Endodermal cell (in vitro differentiated cells): ENCODE data around the gene TNFRSF1B. TPM values are rescaled to one million over a fixed set of nuclear protein-coding genes. Genes with fewer than 3 reads are reported as not detected.
A peak's percentile ranks its signal among the peaks of the same experiment; 100 is the strongest.

Experiments
- DNase-seq: peaks from one replicate; pipeline ENCODE4 v3.0.0-alpha.2; 2017
- H3K27ac ChIP-seq: 2 replicates; pipeline ENCODE4 v1.5.1; 2013; ENCODE audit warnings: mild to moderate bottlenecking, low read depth, low read length, moderate library complexity
- H3K27me3 ChIP-seq: 2 replicates; pipeline ENCODE4 v1.6.1; 2013; ENCODE audit warnings: mild to moderate bottlenecking, low read length, moderate library complexity; ENCODE audit not compliant: insufficient read depth, control insufficient read depth, poor library complexity, severe bottlenecking
- H3K36me3 ChIP-seq: 2 replicates; pipeline ENCODE4 v1.7.0; 2013; ENCODE audit warnings: mild to moderate bottlenecking, low read length, moderate library complexity; ENCODE audit not compliant: control insufficient read depth, insufficient read depth
- H3K4me1 ChIP-seq: one replicate; pipeline ENCODE4 v1.7.0; 2013; ENCODE audit warnings: low read length; ENCODE audit not compliant: control insufficient read depth, insufficient read depth
- H3K4me3 ChIP-seq: 2 replicates; pipeline ENCODE4 v1.5.1; 2013; ENCODE audit warnings: mild to moderate bottlenecking, low read length, moderate library complexity
- H3K9ac ChIP-seq: 2 replicates; pipeline ENCODE4 v1.6.1; 2013; ENCODE audit warnings: mild to moderate bottlenecking, low read length, moderate library complexity; ENCODE audit not compliant: poor library complexity, severe bottlenecking; ENCODE audit errors: extremely low read depth
- H3K9me3 ChIP-seq: 2 replicates; pipeline ENCODE4 v1.6.1; 2013; ENCODE audit warnings: mild to moderate bottlenecking, low read length, moderate library complexity; ENCODE audit not compliant: control insufficient read depth
- H3K27ac Mint-ChIP-seq: 2 replicates; pipeline ENCODE4 v1.8.0; 2020; ENCODE audit warnings: mixed read lengths
- H3K27me3 Mint-ChIP-seq: 2 replicates; pipeline ENCODE4 v1.8.0; 2021; ENCODE audit warnings: mild to moderate bottlenecking, mixed read lengths; ENCODE audit not compliant: insufficient read depth
- H3K36me3 Mint-ChIP-seq: 2 replicates; pipeline ENCODE4 v1.8.0; 2020; ENCODE audit warnings: low read depth, mixed read lengths
- H3K4me1 Mint-ChIP-seq: 2 replicates; pipeline ENCODE4 v1.8.0; 2020; ENCODE audit warnings: mixed read lengths
- H3K4me3 Mint-ChIP-seq: 2 replicates; pipeline ENCODE4 v1.8.0; 2020; ENCODE audit warnings: mild to moderate bottlenecking, moderate library complexity, mixed read lengths
- H3K9me3 Mint-ChIP-seq: 2 replicates; pipeline ENCODE4 v1.8.0; 2020; ENCODE audit warnings: mild to moderate bottlenecking, mixed read lengths
- CTCF ChIP-seq: fragments of 200-600 bp; sonication (generic); conservative IDR thresholded peaks from 2 replicates; pipeline ENCODE4 v1.5.0; 2021; ENCODE audit warnings: antibody characterized with exemption, mild to moderate bottlenecking
- WGBS, 2 experiments: methylation state at CpG; one replicate each; pipeline versions ENCODE4 v1.1.5 to v1.1.7; 2013; ENCODE audit warnings: missing lambda C conversion rate in 2 of 2, mixed read lengths in 1 of 2; ENCODE audit not compliant: insufficient coverage in 1 of 2, insufficient read length in 1 of 2; 5-methylcytosine and 5-hydroxymethylcytosine counted together
- total RNA-seq, 2 donors: library from RNA; stranded (reverse); fragmentation: NEBNext Ultra II Directional in 1 of 2; extraction: Animal tissue kit (Norgen Biotek cat#: 25700) in 1 of 2; gene quantifications; 2 replicates in 1 of 2; 3 replicates in 1 of 2; pipeline ENCODE4 v1.2.1, GENCODE V29; 2021

Gene TNFRSF1B
- total RNA-seq, 2 donors from 2014 or later = 0.24 to 0.40 TPM

- Histone ChIP-seq H3K27ac (no peak overlapping the region), H3K9ac (no peak overlapping the region), H3K27me3 (no peaks in the 10 kb centered on the region), H3K4me1 (peaks cover 4% of the 10 kb centered on the region), H3K9me3 (no peaks in the 10 kb centered on the region), H3K36me3 (no peaks in the 10 kb centered on the region), H3K4me3 (no peak overlapping the region)
- Mint-ChIP-seq H3K4me1 (peaks cover 10% of the 10 kb centered on the region), H3K27me3 (no peaks in the 10 kb centered on the region), H3K4me3 (no peak overlapping the region), H3K36me3 (no peaks in the 10 kb centered on the region), H3K9me3 (no peaks in the 10 kb centered on the region), H3K27ac (no peak overlapping the region)
- 61 to 65% methylated on average over 16 to 19 of the region's 19 CpGs for WGBS, 2 experiments
- peak; percentile 97 for TF ChIP-seq CTCF
- peak; percentile 92 for DNase-seq
Measured at GRCh38 chr1:12124693-12125421, 41.9 kb upstream of the TNFRSF1B start.

GRCh38 chr1:12125422-12126355 lies 41.1 kb upstream of the TNFRSF1B start:
- no peak overlapping the region for H3K27ac ChIP-seq
- H3K9me3 ChIP-seq = no peaks in the 10 kb centered on the region
- H3K27me3 ChIP-seq = no peaks in the 10 kb centered on the region
- Mint-ChIP-seq H3K9me3 (no peaks in the 10 kb centered on the region), H3K27ac (no peak overlapping the region), H3K4me3 (no peak overlapping the region), H3K36me3 (no peaks in the 10 kb centered on the region), H3K4me1 (peaks cover 10% of the 10 kb centered on the region), H3K27me3 (no peaks in the 10 kb centered on the region)
- TF ChIP-seq CTCF = no peak
- peak; percentile 49 for DNase-seq
- H3K36me3 ChIP-seq = no peaks in the 10 kb centered on the region
- H3K4me1 ChIP-seq = peaks cover 4% of the 10 kb centered on the region
- no peak overlapping the region for H3K9ac ChIP-seq
- WGBS, 2 experiments = 92 to 95% methylated on average over 14 to 24 of the region's 24 CpGs
- no peak overlapping the region for H3K4me3 ChIP-seq

GRCh38 chr1:12126781-12127180 lies 40.0 kb upstream of the TNFRSF1B start:
- Mint-ChIP-seq H3K4me1 (peaks cover 10% of the 10 kb centered on the region), H3K9me3 (no peaks in the 10 kb centered on the region), H3K27ac (no peak overlapping the region), H3K36me3 (no peaks in the 10 kb centered on the region), H3K4me3 (no peak overlapping the region), H3K27me3 (no peaks in the 10 kb centered on the region)
- no peak overlapping the region for H3K9ac ChIP-seq
- H3K4me1 ChIP-seq = peaks cover 4% of the 10 kb centered on the region
- DNase-seq = no peak
- no peaks in the 10 kb centered on the region for H3K36me3 ChIP-seq
- no peak for TF ChIP-seq CTCF
- no peaks in the 10 kb centered on the region for H3K27me3 ChIP-seq
- no peaks in the 10 kb centered on the region for H3K9me3 ChIP-seq
- H3K4me3 ChIP-seq = no peak overlapping the region
- WGBS, 2 experiments = 83 to 89% methylated on average over 9 of the region's 9 CpGs
- no peak overlapping the region for H3K27ac ChIP-seq
